Panc1 (cell line): ENCODE measurements around the gene TMEM126B. TPM values are rescaled to one million over a fixed set of nuclear protein-coding genes. Genes with fewer than 3 reads are reported as not detected.

ENCODE experiments used
- ATAC-seq: fragments of 200-7000 bp; cut with Tn5 transposase; 2 replicates; pipeline ENCODE4 v1.9.1; 2020; ENCODE audit warnings: mild to moderate bottlenecking, moderate library complexity
- BruUV-seq: library from RNA; stranded (reverse); fragments of 400-500 nt; replicated peaks from 2 replicates; lab custom pipeline; 2021; lab: Mats Ljungman, UMichigan
- CTCF ChIA-PET: fragments of 300-600 bp; sonication (Branson Sonifier 250); formaldehyde crosslinking; loops from one replicate; lab custom pipeline; 2022; ENCODE audit warnings: antibody characterized with exemption; lab: Charles Lee
- POLR2A ChIA-PET: fragments of 300-600 bp; sonication (Branson Sonifier 250); formaldehyde crosslinking; loops from one replicate; lab custom pipeline; 2022; ENCODE audit warnings: antibody characterized with exemption; lab: Charles Lee
- DNase-seq: peaks from one replicate; pipeline ENCODE4 v3.0.0-alpha.2; 2010; ENCODE audit warnings: low read depth, low spot score
- H3K27ac ChIP-seq: 2 replicates; pipeline ENCODE4 v1.5.1; 2011; ENCODE audit warnings: mild to moderate bottlenecking, low read length, inconsistent platforms
- H3K27me3 ChIP-seq: fragments of 200-500 bp; sonication (Bioruptor generic); 2 replicates; pipeline ENCODE4 v1.6.0; 2014; ENCODE audit warnings: low read length, inconsistent platforms; ENCODE audit not compliant: control insufficient read depth, insufficient read depth
- H3K36me3 ChIP-seq: fragments of 200-500 bp; sonication (Bioruptor generic); 2 replicates; pipeline ENCODE4 v1.5.1; 2014; ENCODE audit warnings: inconsistent platforms, mild to moderate bottlenecking, low read length, moderate library complexity; ENCODE audit not compliant: control insufficient read depth, insufficient read depth
- H3K4me1 ChIP-seq: 2 replicates; pipeline ENCODE4 v1.5.1; 2011; ENCODE audit warnings: inconsistent platforms, mild to moderate bottlenecking, low read length, moderate library complexity; ENCODE audit not compliant: control insufficient read depth, insufficient read depth
- H3K4me3 ChIP-seq, 2 experiments: 2 replicates each; pipeline ENCODE4 v1.5.1; 2011 to 2012; ENCODE audit warnings: low read depth in 2 of 2, low read length in 2 of 2, mild to moderate bottlenecking in 2 of 2, inconsistent platforms in 1 of 2, moderate library complexity in 1 of 2
- H3K9me3 ChIP-seq: fragments of 200-500 bp; sonication (Bioruptor generic); 2 replicates; pipeline ENCODE4 v1.5.1; 2014; ENCODE audit warnings: low read depth, mild to moderate bottlenecking, inconsistent platforms, low read length, moderate library complexity; ENCODE audit not compliant: control insufficient read depth, insufficient read depth
- POLR2AphosphoS5 ChIP-seq: IDR thresholded peaks from 2 replicates; pipeline ENCODE4 v1.6.1; 2012; ENCODE audit warnings: mild to moderate bottlenecking, low read depth, low read length, moderate library complexity
- SIN3A ChIP-seq: IDR thresholded peaks from 2 replicates; pipeline ENCODE4 v1.6.1; 2012; ENCODE audit warnings: low read depth, mild to moderate bottlenecking, low read length, moderate library complexity, borderline replicate concordance; ENCODE audit not compliant: insufficient read depth
- TCF7L2 ChIP-seq: IDR thresholded peaks from 2 replicates; pipeline ENCODE4 v1.6.1; 2011; ENCODE audit warnings: mild to moderate bottlenecking, low read depth, low read length, inconsistent platforms
- in situ Hi-C: cut with HindIII; loops from 2 replicates; pipeline ENCODE4 v1.10.0; 2016; ENCODE audit warnings: low sequenced_read_pairs, low pct_unique_long_range_greater_than_20kb
- intact Hi-C: fragments of 100-400 bp; cut with micrococcal nuclease; formaldehyde crosslinking; loops from one replicate; pipeline ENCODE4 v1.10.0; 2022; ENCODE audit not compliant: unreplicated experiment
- total RNA-seq: library from RNA; stranded (reverse); gene quantifications from one replicate; pipeline ENCODE4 v1.2.1, GENCODE V29; 2021; ENCODE audit not compliant: unreplicated experiment
- TF ChIP-seq, protein P1 (sequence below): fragments of 450-650 bp; IDR thresholded peaks from 2 replicates; pipeline ENCODE4 v1.5.1; 2017; ENCODE audit warnings: mild to moderate bottlenecking
- TF ChIP-seq, protein P2 (sequence below), 2 experiments: IDR thresholded peaks; 2 replicates each; pipeline ENCODE4 v1.6.1; 2011 to 2012; ENCODE audit warnings: low read depth in 2 of 2, control low read depth in 1 of 2, low read length in 1 of 2, mild to moderate bottlenecking in 1 of 2, moderate library complexity in 1 of 2; ENCODE audit not compliant: insufficient read depth in 1 of 2

Gene TMEM126B
- total RNA-seq, 1 experiment from 2014 or later = 106 TPM

DNA sequence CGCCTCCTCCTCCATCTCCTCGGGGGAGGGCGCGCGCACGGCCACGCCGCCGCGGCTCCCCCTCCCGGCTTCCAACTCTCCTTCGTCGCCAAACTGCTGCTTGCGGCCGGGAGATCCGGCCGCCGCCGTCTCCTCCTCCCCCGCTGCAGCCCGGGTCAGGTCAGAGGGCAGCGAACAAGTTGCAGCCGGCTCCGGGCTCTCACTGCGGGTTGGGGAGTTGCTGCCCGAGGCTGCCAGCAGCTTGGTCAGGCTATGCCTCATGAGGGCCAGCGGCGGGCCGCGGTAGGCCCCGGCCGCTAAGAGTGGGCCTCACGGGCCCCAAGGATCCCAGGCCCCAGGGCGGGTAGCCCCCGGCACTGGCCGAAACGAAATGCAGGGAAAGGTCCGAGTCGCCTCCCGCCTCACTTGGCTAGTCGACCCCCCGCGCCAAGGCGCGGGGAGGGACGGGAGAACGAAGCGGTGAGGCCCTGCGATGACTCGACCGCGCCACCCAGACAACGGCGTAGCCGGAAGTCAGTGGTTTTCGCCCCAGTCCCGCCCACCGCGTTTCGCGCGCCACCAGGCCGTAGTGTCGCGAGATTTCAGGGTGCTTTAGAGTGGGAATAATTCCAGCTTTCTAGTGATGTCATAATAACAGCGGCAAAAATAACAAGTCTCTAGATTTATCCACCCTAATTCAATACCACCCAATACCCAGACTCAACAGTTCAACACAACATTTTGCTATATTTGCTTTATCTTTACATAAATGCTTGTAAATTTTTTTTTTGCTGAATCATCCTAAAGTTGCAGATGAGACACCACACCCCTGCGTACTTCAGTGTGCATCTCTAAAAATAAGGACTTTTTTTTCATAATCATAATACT is 36.5 kb downstream of the TMEM126B start, which contains the start of gene CREBZF:
TSS of gene CREBZF (minus strand) at position 515 of the 867 bp plus-strand sequence. CDS start at position 261, 254 bp downstream.
- TF ChIP-seq SIN3A (peak; percentile 98), POLR2AphosphoS5 (peak; percentile 98)
- TF ChIP-seq, protein P1, sequence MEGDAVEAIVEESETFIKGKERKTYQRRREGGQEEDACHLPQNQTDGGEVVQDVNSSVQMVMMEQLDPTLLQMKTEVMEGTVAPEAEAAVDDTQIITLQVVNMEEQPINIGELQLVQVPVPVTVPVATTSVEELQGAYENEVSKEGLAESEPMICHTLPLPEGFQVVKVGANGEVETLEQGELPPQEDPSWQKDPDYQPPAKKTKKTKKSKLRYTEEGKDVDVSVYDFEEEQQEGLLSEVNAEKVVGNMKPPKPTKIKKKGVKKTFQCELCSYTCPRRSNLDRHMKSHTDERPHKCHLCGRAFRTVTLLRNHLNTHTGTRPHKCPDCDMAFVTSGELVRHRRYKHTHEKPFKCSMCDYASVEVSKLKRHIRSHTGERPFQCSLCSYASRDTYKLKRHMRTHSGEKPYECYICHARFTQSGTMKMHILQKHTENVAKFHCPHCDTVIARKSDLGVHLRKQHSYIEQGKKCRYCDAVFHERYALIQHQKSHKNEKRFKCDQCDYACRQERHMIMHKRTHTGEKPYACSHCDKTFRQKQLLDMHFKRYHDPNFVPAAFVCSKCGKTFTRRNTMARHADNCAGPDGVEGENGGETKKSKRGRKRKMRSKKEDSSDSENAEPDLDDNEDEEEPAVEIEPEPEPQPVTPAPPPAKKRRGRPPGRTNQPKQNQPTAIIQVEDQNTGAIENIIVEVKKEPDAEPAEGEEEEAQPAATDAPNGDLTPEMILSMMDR = no peak
- Histone ChIP-seq H3K27ac (peak within 1 kb of the TSS; percentile 90), H3K9me3 (no peaks in the 10 kb centered on the region), H3K27me3 (no peaks in the 10 kb centered on the region), H3K4me1 (peaks cover 33% of the 10 kb centered on the region), H3K4me3 (peak within 1 kb of the TSS; percentile 68 to 98), H3K36me3 (peaks cover 22% of the 10 kb centered on the region)
- BruUV-seq = no TSS peak
- ChIA-PET POLR2A (interaction anchor here (0.5 to 0.6 kb wide), 3 partner anchors 14 to 355 kb away, joined by 3 to 6 read pairs (median 6); no protein-coding TSS in a partner anchor), CTCF (interaction anchor here (0.6 kb wide), 1 partner anchor 37 kb away, joined by 3 read pairs; the partner anchor contains the start of gene TMEM126B)
- ATAC-seq = peak; percentile 96
- DNase-seq = peak; percentile 89
- in situ Hi-C loops = no loop called here
- intact Hi-C loops = loop anchor here (5.0 kb wide), 2 partner anchors 38 to 68 kb away; partner anchors contain the start of genes DLG2 and TMEM126B

DNA sequence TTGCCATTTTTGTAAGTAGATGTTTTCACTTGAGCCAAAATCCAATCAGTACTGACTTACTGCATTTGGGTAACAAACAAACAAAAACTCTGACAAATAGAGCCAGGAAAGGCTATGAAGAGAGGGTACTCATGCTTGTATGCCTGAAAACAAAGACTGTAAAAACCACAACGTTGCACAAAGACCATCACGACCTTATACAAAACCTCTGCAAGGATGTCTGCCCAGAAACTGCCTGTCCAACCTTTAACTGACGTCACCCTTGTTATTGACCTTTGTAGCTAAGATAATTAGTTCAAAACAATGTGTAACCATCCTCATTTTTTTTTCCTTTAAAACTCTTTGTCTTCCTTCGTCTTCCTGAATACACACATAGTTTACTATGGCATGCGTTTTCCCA is 37.3 kb downstream of the TMEM126B start:
- no TSS peak for BruUV-seq
- ATAC-seq = no peak
- intact Hi-C loops (no loop called here), in situ Hi-C loops (no loop called here)
- Histone ChIP-seq H3K4me3 (no peak overlapping the region; a peak in 1 of 4 replicates), H3K27me3 (no peaks in the 10 kb centered on the region), H3K27ac (peak overlapping the region; percentile 90), H3K36me3 (peaks cover 14% of the 10 kb centered on the region), H3K4me1 (peaks cover 24% of the 10 kb centered on the region), H3K9me3 (no peaks in the 10 kb centered on the region)
- ChIA-PET POLR2A (no interaction called here), CTCF (no interaction called here)
- TF ChIP-seq, protein P1 = no peak
- TF ChIP-seq, protein P2, sequence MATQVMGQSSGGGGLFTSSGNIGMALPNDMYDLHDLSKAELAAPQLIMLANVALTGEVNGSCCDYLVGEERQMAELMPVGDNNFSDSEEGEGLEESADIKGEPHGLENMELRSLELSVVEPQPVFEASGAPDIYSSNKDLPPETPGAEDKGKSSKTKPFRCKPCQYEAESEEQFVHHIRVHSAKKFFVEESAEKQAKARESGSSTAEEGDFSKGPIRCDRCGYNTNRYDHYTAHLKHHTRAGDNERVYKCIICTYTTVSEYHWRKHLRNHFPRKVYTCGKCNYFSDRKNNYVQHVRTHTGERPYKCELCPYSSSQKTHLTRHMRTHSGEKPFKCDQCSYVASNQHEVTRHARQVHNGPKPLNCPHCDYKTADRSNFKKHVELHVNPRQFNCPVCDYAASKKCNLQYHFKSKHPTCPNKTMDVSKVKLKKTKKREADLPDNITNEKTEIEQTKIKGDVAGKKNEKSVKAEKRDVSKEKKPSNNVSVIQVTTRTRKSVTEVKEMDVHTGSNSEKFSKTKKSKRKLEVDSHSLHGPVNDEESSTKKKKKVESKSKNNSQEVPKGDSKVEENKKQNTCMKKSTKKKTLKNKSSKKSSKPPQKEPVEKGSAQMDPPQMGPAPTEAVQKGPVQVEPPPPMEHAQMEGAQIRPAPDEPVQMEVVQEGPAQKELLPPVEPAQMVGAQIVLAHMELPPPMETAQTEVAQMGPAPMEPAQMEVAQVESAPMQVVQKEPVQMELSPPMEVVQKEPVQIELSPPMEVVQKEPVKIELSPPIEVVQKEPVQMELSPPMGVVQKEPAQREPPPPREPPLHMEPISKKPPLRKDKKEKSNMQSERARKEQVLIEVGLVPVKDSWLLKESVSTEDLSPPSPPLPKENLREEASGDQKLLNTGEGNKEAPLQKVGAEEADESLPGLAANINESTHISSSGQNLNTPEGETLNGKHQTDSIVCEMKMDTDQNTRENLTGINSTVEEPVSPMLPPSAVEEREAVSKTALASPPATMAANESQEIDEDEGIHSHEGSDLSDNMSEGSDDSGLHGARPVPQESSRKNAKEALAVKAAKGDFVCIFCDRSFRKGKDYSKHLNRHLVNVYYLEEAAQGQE (IDR thresholded peaks at IDR 0.05; ENCODE audit: insufficient read depth in 1 of 2, low read depth in 2 of 2, low read length in 1 of 2) = no peak
- TF ChIP-seq TCF7L2 (no peak), POLR2AphosphoS5 (no peak), SIN3A (no peak)
- no peak for DNase-seq
